Body of pancreas (tissue), 4 donors: ENCODE measurements around the gene TMEM131L.

Experiments used
- POLR2A ChIP-seq, 3 donors: fragments of 450-650 bp; IDR thresholded peaks; one replicate each; pipeline ENCODE4 v1.6.1; 2016; ENCODE audit warnings: antibody characterized with exemption in 3 of 3, mild to moderate bottlenecking in 2 of 3
- TF ChIP-seq, protein P1 (sequence below), 7 experiments: fragments of 450-650 bp in 4 of 7; fragments of 200-600 bp in 3 of 7; sonication (generic) in 3 of 7; IDR thresholded peaks; one replicate each; pipeline ENCODE4 v1.5.1; 2016 to 2019; ENCODE audit warnings: antibody characterized with exemption in 7 of 7

DNA sequence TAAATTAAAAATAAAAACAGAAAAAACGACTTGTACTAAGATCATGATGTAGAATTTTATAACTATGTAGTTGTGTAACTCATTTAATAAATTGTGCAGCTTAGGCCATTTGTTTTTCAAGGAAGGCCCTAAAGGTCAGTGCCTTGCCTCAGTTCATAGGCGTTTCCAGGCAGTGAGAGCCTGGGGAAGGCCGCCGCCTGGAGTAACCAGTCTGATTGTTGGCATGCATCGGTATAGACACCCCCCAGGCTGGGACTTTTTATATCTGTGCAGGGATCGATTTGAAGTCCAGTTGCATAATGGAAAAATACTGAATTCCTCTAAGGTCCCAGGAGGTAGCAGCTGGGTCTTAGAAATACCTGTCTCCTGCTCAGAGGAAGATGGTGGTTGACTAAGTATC is 77.2 kb downstream of the TMEM131L start:
- TF ChIP-seq, protein P1, sequence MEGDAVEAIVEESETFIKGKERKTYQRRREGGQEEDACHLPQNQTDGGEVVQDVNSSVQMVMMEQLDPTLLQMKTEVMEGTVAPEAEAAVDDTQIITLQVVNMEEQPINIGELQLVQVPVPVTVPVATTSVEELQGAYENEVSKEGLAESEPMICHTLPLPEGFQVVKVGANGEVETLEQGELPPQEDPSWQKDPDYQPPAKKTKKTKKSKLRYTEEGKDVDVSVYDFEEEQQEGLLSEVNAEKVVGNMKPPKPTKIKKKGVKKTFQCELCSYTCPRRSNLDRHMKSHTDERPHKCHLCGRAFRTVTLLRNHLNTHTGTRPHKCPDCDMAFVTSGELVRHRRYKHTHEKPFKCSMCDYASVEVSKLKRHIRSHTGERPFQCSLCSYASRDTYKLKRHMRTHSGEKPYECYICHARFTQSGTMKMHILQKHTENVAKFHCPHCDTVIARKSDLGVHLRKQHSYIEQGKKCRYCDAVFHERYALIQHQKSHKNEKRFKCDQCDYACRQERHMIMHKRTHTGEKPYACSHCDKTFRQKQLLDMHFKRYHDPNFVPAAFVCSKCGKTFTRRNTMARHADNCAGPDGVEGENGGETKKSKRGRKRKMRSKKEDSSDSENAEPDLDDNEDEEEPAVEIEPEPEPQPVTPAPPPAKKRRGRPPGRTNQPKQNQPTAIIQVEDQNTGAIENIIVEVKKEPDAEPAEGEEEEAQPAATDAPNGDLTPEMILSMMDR (IDR thresholded peaks at IDR 0.05) = no peak
- TF ChIP-seq POLR2A (IDR thresholded peaks at IDR 0.05) = no peak
